Ecto neural progenitor cell (in vitro differentiated cells): Measurements from ENCODE around the gene POU2AF3.

Source experiments
- DNase-seq: peaks from one replicate; pipeline ENCODE4 v3.0.0-alpha.2; 2018; ENCODE audit warnings: low spot score

POU2AF3 gene

DNA sequence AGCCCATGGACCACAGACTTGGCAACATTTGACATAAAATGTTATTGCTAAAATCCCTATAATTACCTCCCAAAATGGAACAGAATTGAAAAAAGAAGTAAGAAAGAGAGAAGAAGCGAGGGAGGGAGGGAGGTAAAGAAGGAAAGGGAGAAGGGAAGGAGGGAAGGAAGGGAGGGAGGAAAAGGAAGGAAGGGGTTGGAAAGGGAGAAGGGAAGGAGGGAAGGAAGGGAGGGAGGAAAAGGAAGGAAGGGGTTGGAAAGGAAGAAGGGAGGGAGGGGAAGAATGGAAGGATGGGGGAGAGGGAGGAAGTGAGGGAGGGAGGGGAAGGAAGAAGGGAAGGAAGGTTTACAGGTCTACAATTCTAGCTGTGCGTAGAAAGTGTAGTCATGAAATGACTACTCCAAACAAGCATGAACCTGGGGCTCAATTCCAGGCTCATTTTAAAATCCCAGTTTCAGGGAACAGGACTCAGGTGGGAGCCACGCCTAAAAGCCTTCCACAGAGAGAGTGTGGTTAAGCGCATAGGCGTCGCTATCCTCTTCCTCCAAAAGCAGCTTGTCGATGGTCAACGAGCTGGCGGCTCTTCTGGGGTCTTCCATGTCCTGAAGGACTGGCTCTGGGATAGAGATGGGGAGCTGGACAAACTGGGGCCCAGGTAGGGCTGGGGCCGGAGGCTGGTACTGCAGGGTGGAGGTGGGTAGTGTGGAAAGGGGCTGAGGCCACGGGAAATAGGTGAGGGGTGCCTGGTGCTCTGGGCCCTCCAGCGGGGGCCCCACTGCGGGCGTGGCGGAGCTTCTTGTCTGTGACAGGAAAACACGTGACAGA is 55.6 kb downstream of the POU2AF3 start:
- DNase-seq, result no peak

DNA sequence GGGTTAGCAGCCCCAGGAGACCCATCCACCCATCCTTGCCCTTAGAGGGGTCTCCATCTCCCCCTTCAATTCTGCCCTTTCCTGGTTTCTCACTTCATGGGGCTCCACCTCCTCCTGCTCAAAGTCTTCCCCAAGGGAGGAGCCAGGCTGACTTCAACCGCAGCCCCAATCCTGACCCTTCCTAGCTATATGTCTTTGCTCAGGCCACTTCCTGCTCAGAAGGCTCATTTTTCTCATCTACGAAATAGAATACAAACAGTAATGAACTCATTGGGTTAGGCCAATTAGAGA is 56.2 kb downstream of the POU2AF3 start:
- no peak for DNase-seq

GRCh38 chr11:111355101-111355500 is 56.8 kb downstream of the POU2AF3 start:
- no peak for DNase-seq

DNA sequence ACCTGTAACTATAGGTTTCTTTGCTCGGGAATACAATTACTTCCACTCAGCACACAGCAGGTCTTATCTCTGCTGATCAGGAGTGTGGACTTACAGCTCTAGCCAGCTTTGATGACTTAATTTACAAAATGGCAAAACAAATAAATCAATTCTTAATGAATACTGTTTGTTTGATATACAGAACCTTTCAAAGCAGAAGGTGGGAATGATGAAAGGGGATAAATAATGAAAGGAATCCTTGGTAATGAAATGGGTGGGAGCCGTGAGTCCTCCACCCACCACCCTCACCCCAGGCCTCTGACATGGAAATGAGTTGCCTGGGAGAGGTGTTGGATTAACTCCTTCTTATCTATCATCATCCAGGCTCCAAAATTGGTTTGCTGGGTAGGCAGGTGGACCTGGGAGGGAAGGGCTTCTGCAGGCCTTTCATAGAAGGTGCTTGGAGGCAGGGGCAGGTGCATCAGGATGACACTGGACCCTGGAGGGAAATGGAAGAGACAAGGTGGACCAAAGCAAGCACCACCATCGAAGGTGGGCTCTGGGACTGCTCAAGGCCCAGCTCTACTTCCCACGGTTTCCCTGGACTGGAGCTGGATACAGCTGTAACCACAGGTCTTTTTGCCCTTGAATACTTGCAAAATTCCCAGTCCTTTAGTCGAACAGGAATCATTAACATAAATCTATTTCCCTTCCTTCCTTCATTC is 57.8 kb downstream of the POU2AF3 start:
- DNase-seq, result no peak

DNA sequence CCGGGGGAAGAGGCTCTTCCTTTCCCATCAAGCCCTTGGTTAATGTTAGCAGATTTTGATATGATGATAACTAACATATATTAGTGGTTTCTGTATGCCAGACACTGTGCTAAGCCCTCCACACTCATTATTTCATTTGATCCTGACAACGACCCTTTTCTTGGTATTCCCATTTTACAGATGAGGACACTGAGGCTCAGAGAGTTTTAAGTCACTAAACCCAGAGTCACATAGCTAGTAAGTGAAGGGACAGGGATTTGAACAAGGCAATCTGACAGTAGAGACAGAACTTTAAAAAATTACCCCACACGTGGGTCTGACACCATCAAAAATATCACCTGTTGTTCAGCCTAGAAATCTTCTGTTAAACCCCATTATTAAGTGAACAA is 58.3 kb downstream of the POU2AF3 start:
- DNase-seq, result no peak

- no peak for DNase-seq
Measured at GRCh38 chr11:111357150-111358037, 59.0 kb downstream of the POU2AF3 start.
